HG03521 (cell line): Measurements from ENCODE around the gene CALN1.

ENCODE experiments used
- ATAC-seq: cut with Tn5 transposase; IDR thresholded peaks from one replicate; pipeline ENCODE4 v1.9.1; 2021; ENCODE audit warnings: mild to moderate bottlenecking, moderate library complexity; ENCODE audit not compliant: unreplicated experiment

The CALN1 gene

DNA sequence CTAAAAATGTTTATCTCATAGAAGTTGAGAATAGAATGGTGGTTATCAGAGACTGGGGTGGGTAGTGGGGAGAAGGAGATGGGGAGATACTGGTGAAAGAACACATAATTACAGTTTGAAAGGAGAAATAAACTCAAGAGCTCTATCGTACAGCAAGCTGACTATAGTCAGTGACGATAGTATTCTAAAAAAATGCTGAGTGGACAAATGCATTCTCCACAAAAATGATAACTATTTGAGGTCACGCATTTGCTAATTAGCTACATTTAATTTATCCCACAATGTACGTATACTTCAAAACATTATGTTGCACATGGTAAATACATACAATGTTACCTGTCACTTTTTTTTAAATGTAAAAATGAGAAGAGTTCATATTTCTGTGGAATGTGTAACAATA is 507.7 kb downstream of the CALN1 start:
- ATAC-seq, result no peak

DNA sequence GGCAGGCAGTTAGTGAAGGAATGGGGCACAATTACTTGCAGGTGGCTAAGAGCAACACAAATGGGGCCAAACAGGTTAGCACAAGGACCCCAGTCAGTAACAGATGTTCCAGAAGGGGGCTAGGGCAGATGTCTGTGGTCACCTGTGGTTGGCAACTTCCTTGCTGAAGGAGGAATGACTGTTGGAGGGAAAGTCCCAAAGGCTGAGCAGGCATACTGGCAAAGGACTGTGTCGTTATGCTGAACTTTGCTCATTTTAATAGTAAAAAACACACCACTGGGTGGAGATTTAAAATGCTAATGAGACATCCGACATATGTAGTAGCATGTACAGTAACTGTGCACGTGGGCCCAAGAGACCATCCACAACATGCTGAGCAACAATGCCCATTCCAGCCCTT is 511.6 kb downstream of the CALN1 start:
- ATAC-seq, result no peak

DNA sequence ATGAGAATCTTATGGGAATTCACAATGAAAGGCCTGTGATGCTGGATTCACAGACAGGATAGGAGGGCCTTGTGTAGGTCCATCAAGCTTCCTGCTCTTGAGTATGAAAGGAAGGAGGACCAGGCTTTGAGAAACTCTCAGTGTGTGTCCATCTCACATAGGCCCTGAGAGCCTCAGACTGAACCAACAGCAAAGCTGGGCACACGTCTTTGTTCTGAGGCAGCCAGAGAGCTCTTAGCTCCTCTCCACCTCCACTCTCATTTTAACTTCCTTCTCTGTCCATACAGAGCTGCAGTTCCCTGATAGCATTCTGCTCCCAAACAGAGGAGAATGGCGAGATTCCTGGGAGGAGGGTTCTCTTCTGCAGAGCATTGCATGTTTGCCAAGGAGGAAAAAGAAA is 515.6 kb downstream of the CALN1 start:
- no peak for ATAC-seq

DNA sequence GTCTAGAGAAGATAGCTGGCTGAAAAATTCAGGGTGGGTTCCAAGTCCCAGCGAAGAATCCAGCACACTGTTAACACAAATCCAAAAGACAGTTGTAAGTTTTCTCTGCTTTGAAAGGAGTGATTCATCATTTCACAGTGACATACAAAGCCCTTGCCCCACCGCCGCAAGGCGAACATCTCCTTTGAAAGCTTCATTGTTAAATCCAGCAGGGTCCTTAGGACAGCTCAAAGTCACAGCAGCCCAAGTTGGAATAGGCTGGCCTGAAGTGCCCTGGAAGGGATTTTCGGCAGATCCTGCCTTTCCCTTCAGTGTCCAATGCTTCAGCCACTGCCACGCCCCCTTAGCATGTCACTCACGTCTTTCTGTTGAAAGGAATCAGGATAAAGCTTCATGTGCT is 526.1 kb downstream of the CALN1 start:
- ATAC-seq, result no peak

DNA sequence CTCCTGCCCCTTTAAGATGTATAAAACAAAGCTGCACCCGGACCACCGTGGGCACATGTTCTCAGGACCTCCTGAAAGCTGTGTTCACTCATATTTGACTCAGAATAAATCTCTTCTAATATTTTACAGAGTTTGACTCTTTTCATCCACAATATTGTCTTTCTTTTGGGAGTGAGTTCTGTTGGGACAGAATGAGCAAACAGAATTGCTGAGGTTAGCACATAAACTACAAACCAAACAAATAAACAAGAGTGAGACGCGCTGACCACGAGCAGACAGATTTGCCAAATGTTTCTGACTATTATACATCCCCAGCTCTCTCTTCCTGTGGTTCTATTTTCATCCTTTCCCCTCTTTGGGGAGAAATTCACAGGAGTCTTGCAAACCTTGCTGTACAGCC is 526.7 kb downstream of the CALN1 start:
- ATAC-seq, result no peak

DNA sequence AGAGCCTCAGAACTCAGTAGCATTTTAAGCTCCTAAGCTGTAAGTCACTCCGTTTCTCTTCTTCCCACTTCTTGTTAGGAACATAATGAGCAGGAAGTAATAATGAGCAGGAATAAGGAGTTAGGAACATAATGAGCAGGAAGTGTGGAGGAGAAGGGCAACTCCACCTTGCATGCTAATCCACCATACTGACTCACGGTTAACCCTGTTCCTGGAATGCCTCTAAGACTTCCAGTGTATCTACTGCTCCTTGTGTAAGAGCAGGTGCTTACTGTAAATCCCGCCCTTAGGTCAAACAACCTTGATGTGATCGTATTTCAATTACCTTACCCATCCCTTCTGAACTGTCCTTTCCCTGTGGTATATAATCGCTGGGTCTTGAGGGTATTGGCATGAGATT is 528.7 kb downstream of the CALN1 start:
- no peak for ATAC-seq

DNA sequence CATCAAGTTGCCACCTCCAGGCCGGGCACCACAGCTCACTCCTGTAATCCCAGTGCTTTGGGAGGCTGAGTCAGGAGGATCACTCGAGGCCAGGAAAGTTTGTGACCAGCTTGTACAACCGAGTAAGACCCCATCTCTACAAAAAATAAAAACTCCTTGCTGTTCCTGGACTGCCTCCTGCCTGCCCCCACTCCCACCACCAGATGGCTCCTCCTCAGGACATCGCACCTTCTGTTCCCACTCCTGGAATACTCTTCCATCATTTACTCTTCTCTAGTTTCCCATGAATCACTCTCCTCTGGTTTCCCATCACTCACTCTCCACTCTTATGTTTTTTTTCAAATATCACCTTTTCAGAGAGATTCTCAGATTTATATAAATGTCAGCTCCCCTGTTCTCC is 540.7 kb downstream of the CALN1 start:
- no peak for ATAC-seq

DNA sequence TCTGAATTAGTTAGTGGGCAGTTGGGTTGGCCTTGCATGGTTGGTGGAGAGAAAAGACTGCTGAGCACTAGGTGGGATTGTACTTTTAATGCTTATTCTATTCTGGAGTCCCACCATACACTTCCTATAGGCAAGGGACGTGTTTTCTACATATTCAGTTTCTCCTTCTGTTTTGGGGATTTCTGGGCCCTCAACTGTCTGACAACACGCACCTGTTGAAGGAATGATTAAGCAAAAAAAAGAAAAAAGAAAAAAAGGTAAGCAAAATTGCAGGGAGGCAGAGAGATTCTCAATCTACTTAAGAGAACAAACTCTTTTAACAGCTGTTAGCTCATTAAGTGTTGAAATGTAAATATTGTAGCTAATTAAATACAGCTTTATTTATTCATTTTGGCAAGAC is 541.3 kb downstream of the CALN1 start:
- no peak for ATAC-seq

DNA sequence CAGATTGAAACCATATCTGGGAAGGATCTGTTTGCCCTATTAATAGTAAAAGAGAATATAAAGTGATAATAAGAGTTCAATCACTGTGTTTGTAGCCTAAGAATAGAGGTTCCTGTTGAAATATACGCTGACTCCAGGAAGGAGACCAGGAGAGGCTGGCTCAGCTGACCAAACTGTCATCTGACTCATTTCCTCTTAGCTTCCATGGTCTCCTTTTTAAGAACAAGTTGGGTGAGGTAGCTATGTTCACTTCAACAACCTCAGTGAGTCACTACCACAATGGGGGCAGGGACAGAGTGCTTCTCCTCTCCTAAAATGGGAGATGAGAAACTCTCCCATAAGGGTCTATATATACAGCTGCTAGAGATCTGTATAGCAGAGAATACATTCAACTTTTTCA is 543.3 kb downstream of the CALN1 start:
- no peak for ATAC-seq

DNA sequence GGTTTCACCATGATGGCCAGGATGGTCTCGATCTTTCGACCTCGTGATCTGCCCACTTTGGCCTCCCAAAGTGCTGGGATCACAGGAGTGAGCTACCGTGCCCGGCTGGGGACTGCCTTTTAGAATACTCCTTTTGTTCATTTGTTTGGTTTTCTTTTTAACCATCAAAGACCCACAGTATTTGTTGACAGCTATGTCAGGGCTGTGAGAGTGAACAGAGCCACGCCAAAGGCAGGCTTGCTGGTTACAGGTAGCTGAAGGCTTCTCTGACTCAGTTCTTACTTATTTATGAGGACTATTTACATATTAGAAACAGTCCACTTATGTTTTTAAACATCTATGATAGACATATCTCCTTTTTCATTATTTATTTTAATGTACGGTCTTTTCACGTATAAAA is 544.5 kb downstream of the CALN1 start:
- ATAC-seq, result no peak

DNA sequence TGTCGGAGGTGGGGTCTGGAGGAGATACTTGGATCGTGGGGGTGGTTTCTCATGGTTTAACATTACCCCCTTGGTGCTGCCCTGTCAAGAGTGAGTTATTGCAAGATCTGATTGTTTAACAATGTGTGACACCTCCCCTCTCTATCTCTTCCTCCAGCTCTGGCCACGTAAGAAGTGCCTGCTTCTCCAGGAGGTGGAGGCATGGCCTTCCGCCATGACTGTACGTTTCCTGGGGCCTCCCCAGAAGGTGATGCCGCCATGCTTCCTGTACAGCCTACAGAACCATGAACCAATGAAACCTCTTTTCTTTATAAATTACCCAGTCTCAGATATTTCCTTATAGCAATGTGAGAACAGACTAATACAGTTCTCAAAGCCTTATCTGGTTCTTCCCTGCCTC is 547.0 kb downstream of the CALN1 start:
- ATAC-seq, result no peak

DNA sequence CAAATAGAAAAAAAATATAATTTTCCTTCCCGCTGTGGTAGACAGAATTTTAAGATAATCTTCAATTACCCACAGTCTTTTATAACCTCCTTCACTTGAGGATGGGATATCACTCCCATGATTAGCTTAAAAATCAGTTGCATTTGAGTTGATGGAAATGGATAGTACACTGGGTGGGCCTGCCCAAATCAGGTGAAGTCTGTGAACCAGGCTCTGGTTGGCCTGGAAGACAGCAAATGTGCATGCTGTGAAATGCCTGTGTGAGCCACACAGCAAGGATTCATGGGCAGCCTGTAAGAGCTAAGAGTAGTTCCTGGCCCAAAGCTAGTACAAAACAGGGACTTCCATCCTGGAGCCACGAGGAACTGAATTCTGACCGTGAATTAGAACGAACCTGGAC is 548.0 kb downstream of the CALN1 start:
- ATAC-seq, result no peak

DNA sequence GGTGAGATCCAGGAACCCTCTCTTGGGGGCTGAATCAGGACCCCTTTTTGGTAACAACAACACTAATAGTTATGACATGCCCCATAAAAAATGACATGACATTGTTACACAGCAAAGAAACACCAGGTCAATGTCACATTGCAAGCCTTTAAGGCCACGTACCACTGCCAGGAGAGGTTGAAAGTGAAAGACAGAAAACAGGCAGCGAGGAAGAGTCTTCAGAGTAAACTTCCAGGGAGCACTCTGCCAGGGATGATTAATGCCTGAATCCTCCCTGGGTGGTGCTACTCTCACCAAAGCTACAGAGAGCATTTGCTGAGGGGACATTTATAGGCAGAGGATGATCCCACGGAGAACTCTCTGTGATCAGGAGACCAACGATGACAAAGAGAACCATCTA is 551.6 kb downstream of the CALN1 start:
- no peak for ATAC-seq

DNA sequence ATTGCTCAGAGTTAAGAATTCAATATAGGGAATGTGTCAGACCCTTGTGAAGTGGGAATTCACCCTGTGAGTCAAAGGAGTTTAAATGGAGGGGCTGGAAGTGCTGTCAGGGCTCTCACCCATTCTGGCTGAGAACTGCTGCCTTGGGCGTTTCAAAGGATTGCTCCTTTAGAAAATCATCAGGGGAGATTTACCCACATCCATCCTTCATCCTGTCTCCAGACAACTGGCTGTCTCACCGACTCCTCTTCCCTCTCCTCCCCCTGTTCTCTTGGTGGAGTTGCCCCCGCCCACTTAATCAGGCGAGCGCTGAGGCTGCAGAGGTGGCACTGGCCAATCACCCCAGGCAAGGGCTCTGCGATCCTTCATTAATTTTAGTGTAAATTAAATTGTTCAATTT is 554.8 kb downstream of the CALN1 start:
- no peak for ATAC-seq

DNA sequence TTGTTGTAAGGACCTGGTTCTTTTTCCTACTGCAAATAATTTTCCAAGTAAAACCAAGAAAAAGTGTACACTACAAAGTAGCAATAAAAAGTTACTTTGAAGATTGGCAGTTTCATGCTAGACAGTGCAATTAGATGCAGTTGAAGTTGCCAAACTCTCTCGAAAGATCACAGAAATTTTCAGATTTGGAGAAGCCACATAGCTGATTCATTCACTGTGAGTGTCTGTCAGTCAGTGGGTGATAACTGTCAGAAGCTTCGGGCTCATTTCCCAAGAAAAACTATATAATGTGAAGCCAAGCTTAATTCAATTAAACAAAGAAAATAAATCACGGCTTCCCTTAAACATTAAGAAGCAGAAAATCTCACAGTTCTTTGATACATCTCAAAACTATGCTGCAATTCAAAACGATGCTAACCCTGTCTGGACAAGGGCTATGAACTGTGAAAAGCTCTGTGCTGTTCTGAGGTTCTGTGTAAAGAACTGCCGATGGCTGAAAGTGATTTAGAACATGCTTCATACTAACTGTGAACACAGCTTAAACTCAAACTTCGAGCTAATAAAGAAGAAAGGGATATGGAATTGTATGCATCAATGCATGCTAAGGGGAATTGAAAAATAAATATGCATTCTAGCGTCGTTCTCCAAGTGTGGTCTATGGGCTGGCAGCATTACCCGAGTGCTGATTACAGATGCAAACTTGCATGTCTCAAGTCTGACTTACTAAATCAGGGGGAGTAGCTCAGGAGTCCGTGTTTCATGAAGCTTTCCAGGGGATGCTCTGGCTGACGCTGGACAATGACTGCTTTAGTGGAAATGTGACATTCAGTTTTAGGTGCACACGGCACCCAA is 557.4 kb downstream of the CALN1 start:
- no peak for ATAC-seq

DNA sequence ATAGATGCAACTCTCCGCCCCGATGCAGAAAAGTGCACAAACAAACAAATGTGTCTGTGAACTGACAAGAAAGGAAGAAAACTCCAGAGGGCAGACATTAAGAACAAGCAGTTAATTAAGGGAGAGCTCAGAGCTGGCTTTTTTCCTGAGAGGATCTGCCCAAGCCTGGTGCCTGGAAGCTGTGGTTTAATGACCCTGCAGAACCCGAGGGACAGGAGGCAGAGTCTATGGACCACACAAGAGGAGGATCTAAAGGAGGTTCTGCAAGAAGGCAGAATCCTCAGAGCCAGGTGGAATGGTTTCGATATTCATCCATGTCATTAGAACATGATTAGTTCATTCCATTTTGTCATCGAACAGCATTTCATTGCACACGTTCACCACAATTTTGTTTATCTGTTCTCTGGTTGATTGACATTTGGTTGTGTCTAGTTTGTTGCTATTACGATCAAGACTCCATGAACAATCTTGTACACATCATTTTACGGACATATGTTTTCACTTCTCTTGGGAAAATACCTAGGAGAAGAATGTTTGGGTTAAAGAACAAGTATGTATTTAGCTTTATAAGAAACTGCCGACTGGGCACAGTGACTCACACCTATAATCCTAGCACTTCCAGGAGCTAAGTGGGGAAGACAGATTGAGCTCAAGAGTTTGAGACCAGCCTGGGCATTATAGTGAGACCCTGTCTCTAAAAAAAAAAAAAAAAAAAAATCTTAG is 560.2 kb downstream of the CALN1 start:
- no peak for ATAC-seq

DNA sequence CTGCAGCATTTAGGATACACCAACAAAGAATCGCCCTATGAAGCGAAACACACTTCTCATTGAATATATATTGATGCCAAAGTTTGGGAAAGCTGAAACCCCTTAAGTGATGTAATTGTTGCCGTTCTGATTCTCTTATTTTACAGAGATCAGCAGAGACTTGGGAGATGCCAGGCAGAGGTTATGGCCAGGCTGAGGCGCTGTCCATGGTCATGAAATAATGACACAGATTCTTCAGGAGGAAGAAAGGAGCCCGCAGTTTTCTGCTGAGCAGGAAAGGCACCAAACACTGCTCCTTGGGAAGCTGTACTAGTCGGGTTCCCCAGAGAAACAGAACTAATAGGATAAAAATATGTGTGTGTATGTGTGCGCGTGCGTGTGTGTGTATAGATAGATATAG is 566.0 kb downstream of the CALN1 start:
- no peak for ATAC-seq

DNA sequence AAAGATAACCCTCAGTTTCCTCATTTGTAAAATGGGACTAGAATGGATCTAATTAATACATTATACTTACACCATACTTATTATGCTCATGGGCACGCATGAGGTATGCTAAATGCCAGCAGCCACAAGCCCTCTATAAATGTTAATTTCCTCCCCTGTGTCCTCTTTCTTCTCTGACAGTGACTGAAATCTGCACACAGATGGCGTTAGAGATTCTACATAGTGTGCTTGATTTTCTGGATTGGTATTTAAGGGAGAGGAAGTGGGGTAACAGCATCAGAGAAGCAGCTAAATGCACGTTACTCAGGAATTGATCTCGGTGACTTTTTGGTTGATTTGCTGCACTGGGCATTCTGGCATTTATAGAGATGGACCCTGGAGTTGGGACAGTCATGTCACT is 568.5 kb downstream of the CALN1 start:
- ATAC-seq, result no peak

DNA sequence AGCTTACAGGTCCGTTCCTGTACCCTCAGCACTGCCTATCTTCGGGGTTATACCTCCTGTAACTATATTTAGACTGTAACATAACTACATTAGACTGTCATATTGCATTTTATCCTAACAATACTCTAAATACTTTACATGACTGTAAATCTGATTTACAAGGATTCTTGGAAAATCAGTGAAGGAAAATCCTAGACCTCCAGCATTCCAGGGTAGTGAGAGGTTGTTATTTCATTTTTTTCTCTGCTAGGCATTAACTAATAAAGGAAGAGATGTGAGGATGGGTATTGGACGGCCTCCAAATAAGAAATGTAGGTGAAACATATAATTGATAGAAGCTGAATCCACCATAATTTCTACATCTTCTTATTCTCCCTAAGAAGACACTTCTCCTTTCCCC is 569.4 kb downstream of the CALN1 start:
- no peak for ATAC-seq

DNA sequence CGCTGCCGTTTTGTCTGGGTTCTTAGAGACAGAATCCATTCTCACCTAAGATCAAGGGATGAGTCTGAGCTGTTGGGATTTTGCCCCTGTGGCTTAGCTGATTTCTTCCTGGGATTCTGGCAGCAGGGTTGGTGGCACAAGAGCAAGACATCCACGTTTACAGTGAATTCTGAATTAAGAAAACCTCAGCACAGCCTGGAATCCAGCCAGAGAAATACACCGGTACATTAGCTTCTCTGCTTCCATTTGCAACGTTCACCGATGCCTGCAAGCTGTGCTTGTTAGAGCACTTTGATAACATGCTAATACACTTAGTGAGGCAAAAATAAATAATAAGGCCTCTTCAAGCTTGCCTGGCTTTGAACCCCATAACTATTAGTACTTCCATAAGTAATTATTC is 569.8 kb downstream of the CALN1 start:
- ATAC-seq, result no peak

DNA sequence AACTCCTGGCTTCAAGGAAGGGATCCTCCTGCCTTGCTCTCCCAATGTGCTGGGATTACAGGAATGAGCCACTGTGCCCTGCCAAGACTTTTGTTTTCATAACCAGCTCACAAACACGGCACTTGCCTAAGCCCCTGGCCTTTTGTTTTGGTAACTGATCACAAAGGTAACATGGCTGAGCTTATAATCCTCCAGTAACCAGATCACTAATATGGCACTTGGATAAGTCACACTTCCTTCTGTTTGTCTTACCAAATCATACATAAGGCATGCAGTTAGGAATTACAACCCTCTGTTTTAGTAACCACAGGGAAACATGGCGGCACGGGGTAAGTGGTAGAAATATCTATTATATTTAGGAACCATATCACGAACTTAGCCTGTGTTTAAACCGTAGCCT is 577.1 kb downstream of the CALN1 start:
- no peak for ATAC-seq

DNA sequence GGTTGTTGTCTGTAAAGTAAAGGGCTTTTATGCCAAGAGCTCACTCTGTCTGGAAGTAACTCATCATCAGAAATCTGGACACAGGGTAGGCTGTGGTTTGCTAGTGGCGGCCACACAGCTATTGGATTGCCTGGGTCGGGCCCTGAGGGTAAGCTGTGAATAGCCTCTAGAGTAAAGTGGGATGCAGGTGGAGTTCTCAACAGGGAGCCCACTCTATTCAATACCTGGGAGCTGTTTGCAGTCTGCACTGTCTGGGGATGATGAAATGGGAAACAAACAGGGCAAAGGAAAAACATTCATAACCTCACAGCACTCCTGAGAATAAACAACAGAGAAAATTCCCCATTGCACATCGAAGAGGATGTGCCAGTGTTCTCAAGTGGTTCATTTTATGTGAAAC is 582.6 kb downstream of the CALN1 start:
- ATAC-seq, result no peak

DNA sequence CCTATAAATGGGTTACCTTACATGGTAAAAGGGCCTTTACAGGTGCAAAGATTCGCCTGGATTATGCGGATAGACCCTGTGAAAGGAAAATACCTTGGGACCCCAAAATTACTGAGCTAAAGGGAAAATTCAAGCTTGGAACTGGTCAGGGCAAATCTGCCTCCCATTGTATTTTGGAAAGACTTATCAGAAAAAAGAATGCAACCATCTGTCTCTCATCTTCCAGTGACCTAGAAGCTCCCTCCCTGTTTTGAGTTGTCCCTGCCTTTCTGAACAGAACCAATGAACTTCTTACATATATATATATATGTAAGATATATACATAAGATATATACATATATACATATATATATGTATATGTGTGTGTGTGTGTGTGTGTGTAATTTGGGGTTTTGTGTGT is 583.8 kb downstream of the CALN1 start:
- no peak for ATAC-seq
